ENCODE data around the gene SRC.
"Not testable (repeated sequence)": the region's sequence is repeated elsewhere in the genome, so short reads cannot be mapped to it uniquely, and the experiment has no call there.

Gene SRC

GRCh38 chr20:37336369-37337207 is 9.4 kb upstream of the SRC start:
- peak in 2 of 3 experiments; percentile 8 to 56 for DNase-seq (ENCODE audit: low read depth in 3 of 3)

- DNase-seq (ENCODE audit: low read depth in 3 of 3): no peak
Observed at GRCh38 chr20:37337208-37337991, 8.5 kb upstream of the SRC start.

- DNase-seq (ENCODE audit: low read depth in 3 of 3): not testable (repeated sequence)
Observed at GRCh38 chr20:37338380-37338779, 7.6 kb upstream of the SRC start.

DNA sequence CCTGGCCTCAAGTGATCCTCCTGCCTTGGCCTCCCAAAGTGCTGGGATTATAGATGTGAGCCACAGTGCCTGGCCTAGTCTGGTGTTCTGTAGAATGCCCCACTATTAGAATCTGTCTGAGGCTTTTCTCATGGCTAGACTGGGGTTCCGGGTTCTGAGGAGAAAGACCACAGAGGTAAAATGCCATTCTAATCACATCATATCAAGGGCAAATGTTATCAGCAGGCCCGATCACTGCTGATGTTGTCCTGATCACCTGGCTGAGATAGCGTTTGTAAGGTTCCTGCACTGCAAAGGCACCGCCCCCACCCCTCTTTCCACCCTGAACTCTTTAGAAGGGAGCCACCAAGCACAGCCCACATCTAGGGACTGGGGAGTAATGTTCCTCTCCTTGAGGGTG is 6.7 kb upstream of the SRC start:
- no peak for DNase-seq (ENCODE audit: low read depth in 3 of 3)

DNA sequence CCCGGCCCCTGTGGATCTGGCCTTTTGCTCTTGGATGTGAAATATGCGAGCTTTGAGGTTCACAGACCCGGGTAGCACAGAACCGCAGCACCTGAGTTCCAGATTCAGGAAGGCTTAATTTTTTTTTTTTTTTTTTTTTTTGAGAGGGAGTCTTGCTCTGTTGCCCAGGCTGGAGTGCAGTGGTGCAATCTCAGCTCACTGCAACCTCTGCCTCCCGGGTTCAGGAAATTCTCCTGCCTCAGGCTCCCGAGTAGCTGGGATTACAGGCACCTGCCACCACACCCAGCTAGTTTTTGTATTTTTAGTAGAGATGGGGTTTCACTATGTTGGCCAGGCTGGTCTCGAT is 6.2 kb upstream of the SRC start:
- DNase-seq (ENCODE audit: low read depth in 3 of 3): not testable (repeated sequence)

DNA sequence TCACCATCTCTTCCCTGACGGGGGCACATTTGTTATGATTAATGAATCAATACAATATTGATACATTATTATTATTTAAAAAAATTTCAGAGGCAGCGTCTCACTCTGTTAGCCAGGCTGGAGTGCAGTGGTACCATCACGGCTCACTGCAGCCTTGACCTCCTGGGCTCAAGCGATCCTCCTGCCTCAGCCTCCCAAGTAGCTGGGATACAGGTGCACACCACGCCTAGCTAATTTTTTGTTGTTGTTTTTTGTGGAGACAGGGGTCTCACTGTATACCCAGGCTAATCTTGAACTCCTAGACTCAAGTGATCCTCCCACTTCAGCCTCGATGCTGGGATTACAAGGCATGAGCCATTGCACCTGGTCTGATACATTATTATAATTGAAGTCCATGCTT is 4.9 kb upstream of the SRC start:
- DNase-seq (ENCODE audit: low read depth in 3 of 3): no peak

DNA sequence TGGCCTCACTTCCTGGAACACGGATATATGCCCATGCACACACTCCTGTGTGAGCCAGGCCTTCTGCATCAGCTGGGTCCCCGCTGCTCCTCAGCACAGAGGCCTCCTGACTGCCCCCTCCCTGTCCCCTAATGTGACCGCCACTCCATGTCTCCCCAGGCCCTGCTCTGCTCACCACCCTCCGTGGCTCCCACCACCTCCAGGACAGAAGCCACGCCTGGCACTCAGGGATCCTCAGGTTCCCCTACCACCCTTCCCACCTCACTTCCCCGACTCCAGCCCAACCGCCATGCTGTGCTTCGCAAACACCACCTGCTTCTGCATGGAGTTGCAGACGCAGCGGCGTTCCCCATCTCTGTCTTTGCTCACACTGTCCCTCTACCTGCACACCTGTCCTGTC is 4.3 kb upstream of the SRC start:
- no peak for DNase-seq (ENCODE audit: low read depth in 3 of 3)

DNA sequence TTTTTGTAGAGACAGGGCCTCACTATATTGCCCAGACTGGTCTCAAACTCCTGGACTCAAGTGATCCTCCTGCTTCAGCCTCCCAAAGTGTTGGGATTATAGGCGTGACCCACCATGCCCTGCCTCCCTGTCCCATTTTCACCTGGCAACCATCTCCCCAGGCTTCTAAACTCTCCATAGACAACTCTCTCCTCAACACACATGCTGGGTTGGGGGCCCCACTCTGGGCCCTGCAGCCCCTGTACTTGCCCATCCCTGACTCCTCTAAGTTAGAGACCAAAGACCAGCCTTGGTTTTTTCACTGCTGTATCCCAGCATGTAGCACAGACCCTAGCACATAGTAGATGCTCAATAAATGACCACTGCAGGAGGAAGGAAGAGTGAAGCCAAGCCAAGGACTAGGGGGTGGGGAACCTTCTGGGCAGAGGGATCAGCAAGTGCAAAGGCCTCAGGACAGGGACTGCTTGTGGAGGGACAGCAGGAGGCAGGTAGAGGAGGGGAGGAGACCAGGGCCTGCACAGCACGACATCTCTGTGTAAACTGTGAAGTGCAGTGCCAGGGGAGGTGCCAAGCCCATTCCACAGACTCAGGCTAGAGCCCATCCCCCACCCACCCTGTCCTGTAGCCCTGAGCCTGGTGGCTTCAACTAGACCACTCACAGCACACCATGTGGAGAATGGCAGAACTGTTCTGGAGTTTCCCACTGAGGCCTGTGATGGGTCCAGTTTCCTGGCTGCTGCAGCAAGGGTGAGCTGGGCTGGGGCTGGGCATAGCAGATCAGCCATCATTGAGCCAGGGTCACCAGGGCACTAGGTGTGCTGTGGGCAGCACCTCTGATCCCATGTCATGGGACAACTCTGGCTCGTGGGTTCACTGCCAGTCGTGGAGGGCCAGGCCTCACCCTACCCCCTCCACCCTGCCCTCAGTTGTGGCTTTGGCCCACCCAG is 3.4 kb upstream of the SRC start:
- no peak for DNase-seq (ENCODE audit: low read depth in 3 of 3)

DNA sequence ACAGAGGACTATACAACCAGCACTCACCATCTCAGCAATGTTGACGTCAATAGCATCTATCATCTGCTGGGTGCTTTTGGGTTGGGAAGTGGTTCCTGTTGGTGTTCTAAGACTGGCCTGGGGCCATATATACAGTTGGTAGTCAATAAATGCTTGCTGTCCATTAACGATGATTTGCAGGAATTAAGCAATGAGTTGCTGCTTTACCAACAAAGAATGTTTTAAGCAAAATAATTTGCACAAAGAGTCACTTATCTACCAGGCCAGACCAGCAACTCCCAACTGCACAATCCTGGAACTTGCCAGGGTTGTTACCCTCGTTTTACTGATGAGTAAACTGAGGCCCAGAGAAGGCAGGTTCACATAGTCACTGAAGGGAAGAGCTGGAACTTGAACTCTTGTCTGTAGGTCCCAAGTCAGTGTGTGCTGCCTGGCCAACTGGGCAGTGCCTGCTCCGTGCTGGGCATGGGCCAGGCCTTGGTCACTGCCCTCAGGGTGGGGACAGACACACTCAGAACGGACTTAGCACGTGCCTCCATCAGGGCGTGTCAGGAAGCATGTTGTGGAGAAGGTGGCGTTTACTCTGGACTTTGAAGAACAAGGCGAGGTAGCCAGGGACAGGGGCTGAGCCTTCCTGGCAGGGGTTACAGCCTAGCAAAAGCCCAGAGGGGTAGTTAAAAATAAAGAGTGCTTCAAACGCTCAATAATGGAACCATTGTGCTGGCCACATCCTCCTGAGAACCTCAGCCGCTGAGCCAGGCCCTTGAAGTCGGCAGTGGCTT is 2.5 kb upstream of the SRC start:
- no peak for DNase-seq (ENCODE audit: low read depth in 3 of 3)

DNA sequence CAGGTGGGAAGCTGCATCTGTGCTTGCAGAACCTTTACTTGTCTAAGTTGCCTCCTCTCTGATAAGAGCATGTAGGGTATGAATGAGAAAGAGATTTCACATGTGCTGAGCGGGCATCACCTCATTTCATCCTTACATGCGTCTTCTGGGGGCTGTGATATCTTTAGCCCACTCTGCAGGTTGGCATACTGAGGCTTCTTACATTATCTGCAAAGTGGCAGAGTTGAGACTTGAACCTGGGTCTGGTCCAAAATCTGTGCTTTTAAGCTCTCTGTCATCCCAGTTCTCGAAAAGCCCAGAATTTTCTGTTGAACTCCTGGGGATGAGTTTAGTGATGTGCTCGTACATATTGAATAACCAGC is 2.0 kb upstream of the SRC start:
- no peak for DNase-seq (ENCODE audit: low read depth in 3 of 3)

DNA sequence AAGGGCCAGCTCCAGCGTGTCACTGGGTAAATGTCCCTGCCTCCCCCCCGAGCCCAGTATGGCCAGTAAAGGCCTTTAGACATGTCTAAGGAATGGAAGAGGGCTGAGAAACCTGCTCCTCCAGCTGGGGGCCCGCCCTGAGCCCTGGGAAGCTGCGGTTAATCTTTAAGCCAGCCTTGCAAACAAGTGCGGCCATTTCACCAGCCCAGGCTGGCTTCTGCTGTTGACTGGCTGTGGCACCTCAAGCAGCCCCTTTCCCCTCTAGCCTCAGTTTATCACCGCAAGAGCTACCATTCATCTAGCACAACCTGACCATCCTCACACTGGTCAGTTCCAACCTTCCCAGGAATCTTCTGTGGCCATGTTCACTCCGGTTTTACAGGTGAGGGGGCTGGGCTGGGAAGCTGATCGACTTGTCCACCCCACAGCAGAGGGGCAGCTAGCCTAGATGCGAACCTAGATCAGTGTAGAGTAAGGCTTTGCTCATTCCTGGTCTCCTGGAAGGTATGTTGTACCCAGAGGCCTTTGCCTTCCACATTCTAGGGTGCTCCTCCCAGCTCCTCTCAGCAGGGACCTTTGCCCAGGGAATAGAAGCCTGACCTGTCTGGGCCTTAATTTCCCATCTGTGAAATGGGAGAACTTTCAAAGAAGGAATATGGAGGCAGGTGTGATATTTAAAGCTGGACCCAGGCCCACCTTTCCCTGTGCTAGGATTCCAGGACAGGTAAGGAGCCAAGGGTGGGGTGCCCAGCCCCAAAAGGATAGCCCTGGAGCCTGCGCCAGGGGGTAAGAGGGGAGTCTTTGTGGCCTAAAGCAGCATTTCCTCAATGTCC is 1.2 kb upstream of the SRC start:
- no peak for DNase-seq (ENCODE audit: low read depth in 3 of 3)

DNA sequence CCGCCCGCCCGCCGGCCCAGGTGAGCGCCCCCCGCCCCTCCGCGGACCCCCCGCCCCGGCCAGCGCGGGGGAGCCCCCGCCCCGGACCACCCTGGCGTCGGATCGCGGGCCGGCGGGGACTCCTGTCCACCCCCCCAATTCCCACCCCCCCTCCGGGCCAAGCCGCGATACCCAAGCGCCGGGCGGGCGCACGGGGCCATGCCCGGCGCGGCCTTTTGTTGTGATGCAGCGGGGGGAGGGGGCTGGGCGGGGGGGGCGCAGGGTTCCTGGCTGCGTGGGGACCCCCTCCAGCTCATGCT is 245 bp downstream of the SRC start:
- DNase-seq (ENCODE audit: low read depth in 3 of 3): no peak

- DNase-seq (ENCODE audit: low read depth in 3 of 3): no peak
Observed at GRCh38 chr20:37346535-37347346, 801 bp downstream of the SRC start.

- no peak for DNase-seq (ENCODE audit: low read depth in 3 of 3)
Observed at GRCh38 chr20:37347347-37347823, 1.4 kb downstream of the SRC start.

GRCh38 chr20:37347891-37348791 is 2.2 kb downstream of the SRC start:
- peak in 1 of 3 experiments; percentile 9 for DNase-seq (ENCODE audit: low read depth in 3 of 3)

DNA sequence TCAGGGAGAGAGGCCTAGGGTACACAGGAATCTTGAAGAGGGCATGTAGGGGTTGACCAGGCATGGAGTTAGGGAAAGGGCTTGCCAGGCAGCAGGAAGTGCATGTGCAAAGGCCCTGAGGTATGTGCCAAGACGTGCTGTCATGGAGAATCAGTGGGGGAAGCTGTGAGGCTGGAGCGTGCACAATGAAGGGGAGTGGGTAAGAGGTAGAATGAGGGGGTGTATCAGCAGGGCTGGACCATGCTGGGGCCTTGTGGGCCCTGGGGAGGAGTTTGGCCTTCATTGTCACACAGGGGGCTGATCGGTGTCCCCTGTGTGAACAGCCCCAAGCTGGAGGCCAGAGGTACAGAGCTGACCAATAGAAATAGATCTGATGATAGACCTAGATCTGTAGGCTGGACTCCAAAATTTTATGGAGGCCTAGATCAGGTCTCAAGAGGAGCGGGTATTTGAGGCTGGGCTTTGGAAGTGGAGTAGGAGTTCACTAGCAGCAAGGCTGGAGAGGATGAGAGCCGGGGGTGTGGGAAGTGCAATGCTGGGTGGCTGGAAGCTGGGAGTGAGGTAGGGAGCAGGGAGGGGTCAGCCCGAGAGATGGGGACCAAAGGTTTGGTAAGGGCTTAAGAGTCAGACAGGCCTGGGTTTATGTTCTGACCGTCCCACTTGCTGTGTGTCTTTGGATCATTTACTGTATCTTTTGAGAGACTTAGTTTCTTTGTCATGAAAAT is 3.0 kb downstream of the SRC start:
- no peak for DNase-seq (ENCODE audit: low read depth in 3 of 3)

DNA sequence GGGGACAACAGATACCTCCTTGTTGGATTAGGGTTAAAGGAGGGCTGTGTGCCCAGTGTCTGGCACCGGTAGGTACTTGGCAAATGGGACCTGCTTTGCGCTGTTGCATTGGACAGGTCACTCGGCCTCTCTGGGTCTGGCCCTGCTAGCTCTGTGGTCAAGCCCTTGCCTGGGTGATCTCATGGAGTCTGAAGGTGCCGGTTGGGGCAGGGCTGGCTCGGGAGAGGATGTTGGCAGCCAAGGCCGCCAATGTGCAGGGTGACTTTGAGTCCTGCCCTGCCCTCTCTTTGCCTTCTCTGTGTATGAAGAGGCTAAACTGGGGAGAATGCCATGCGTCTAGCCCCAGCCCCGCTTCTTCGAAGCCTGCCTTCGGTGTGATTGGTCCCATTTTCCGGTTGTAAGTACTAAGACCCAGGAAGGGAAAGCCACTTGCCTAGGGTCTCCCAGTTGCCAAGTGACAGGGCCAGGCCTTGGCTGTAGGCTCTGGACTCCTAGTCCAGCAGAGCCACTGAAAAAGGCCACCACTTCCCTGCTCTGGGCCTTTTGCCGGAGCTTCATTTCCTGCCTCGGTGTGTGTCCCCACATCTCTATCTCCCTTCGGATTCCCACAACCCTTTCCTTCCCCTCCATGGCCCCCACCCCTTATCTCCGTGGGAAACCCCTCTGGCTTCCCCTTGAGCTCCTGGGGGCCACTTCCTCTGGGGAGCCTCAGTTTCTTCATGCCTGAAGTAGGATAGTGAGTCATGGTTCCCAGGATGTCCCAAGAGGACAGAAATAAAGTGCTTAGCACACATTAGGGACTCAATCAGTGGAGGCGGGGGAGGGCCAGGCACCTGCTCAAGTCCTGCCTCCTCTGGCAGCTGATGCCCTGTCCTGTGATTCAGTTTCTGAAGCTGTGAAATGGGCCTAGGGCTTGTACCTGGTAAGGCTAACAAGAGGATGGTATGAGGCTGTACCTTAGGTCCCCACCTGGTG is 3.9 kb downstream of the SRC start:
- DNase-seq (ENCODE audit: low read depth in 3 of 3): no peak

Measured in stimulated activated CD4-positive, alpha-beta T cell treated with anti-CD3 and anti-CD28 coated beads, TNF-alpha, amount 100 ng/mL, for 24 hours (primary cell).